HG03342 (cell line): Measurements from ENCODE around the gene KLRF2.

Experiments
- ATAC-seq: cut with Tn5 transposase; IDR thresholded peaks from one replicate; pipeline ENCODE4 v1.9.1; 2021; ENCODE audit warnings: mild to moderate bottlenecking, moderate library complexity; ENCODE audit not compliant: unreplicated experiment

The KLRF2 gene

DNA sequence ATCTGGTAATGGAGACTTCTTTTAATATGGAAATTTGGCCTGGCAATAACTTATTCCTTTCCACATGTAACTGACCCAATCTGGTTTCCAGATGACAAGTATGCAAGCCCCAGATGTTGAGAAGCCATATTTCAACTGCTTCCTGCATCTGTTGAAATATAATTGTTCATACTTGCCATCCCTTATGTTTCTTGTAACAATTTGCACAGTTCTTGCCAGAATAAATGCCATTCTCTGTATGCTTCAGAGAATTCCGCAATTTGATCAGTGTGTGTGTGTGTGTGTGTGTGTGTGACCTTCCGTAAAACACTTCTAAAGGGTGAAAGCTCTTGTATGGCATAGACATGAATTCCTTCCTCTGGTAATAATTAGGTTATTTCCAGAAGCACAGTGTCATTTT is 52.7 kb downstream of the KLRF2 start:
- no peak for ATAC-seq

DNA sequence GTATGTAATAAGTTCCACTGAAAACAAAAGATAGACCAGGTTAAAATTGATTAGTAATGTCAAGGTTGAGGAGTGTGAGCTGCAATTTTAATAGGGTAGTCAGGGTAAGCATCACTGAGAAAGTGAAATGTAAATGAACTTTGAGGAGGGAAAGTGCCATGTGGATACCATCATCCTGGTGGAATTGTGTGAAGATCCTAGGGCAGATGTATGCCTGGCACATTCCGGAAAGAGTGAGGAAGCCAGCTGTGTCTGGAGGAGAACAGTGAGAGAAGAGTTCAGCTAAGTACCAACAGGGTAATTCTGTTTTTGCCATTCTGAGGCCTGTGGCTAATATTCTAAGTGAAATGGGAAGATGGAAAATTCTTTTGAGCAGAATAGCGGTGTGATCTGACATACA is 53.7 kb downstream of the KLRF2 start:
- ATAC-seq: no peak

DNA sequence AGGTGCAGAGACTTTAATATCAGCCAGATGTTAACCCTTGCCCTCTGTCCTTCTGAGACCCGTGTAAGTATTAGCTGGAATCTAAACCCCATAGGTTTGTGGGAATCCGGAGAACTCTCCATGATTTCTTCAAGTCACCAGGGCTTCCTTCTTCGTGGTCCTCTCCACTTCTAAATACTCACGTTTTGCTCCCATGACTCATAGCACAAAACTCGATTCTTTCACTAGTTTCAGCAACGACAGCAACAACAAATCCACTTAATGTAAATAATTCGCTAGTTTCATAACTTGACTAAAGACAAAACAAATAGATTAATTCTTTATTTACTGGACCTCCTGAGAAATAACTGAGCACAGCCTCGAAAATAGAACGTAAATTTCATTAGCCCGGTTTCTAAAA is 55.3 kb downstream of the KLRF2 start:
- ATAC-seq: no peak

DNA sequence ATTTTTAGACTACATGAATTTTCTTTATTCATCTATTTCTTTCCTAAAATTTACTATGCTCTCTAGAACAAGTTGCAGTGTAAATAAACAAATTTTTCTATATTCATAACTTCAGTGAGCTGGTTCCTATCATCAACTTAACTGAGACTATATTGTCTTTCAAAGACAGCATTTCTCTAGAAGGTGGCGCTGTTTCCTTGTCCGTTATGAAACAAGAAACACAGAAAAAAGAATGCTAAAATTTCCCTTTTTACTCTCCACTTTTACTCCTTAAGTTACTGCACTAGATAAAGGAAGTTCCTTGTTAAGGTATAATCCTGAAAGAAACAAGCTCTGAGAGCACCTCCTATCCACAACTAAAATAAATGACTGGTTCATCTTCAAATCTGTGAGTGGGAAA is 59.1 kb downstream of the KLRF2 start:
- ATAC-seq: no peak

DNA sequence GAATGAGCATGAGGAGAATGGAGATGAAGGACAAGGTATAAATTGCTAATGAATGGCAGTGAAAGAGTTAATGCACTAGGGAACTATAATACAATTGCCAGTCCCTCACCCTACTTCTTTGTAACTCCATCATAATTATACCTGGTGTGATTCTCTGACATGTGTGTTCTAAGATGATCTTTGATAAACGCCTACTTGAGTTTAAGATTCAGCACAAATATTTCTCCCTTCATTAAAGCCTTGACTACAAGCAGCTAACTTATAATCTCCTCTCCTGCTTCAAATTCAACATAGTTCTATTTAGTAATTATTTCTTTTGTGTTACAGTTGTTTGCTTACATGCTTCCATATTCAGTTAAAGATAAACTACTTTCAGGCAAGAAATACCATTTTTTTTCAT is 60.5 kb downstream of the KLRF2 start:
- ATAC-seq: no peak

DNA sequence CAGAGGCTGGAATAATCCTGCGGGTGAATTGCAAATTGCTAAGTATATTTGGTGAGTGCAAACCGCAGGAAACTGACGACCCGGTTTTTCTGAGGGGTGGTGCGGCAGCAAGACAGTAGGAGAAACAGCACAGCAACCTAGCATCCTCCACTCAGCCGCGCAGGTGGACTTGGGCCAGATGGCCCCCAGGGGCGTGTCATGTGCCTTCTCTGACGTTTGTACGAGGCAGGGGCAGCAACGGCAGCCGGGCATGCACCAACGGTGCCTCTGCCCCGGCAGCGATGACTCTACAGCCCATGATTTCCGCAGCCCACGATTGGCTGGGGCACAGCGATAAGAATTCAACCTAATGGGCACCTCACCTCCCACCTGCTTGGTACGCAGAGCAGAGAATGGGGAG is 62.0 kb downstream of the KLRF2 start:
- ATAC-seq: no peak

DNA sequence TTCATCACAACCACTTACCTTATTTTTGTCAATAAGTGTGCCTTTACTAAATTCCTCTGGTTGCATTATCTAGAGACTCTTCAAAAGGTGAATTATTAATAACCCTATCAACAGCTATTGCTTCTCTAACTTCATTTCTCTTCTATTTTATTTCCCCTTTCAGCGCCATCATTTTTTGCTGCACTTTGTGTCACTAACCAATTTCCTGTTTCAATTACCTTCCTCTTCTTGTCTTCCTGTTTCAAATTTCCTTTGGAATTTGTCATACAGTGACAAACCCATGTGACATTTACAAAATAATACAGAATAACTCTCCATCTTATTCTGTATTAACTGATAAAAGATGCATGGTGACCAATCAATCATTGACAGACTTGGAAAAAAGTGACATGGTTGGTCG is 63.1 kb downstream of the KLRF2 start:
- ATAC-seq: no peak
